Stimulated activated CD4-positive, alpha-beta T cell treated with anti-CD3 and anti-CD28 coated beads, Interleukin-4, amount 100 ng/mL, for 24 hours (primary cell): ENCODE data around the gene APH1A.
"Not testable (repeated sequence)": the region's sequence is repeated elsewhere in the genome, so short reads cannot be mapped to it uniquely, and the experiment has no call there.

Experiments used
- DNase-seq: peaks from one replicate; pipeline ENCODE4 v3.0.0-alpha.2; 2020

APH1A gene

DNA sequence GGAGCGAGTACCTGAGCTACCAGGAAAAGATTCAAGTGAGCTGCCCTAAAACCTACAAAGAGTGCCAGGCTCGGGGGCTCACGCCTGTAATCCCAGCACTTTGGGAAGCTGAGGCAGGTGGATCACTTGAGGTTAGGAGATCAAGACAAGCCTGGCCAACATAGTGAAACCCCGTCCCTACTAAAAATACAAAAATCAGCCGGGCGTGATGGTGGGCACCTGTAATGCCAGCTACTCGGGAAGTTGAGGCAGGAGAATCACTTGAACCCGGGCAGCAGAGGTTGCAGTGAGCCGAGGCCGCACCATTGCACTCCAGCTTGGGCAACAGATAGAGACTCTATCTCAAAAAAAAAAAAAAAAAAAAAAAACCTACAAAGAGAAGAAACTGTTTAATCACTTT is 35.9 kb downstream of the APH1A start:
- not testable (repeated sequence) for DNase-seq

DNA sequence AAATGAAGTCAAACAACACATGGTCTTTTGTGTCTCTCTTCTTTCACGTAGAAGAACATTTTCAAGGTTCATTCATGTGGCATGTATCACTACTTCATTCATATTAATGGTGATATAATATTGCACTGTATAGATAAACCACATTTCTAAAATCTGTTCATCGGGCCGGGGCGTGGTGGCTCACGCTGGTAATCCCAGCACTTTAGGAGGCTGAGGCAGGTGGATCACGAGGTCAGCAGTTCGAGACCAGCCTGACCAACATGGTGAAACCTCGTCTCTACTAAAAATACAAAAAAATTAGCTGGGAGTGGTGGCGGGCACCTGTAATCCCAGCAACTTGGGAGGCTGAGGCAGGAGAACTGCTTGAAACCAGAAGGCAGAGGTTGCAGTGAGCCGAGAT is 40.6 kb downstream of the APH1A start:
- DNase-seq: not testable (repeated sequence)

DNA sequence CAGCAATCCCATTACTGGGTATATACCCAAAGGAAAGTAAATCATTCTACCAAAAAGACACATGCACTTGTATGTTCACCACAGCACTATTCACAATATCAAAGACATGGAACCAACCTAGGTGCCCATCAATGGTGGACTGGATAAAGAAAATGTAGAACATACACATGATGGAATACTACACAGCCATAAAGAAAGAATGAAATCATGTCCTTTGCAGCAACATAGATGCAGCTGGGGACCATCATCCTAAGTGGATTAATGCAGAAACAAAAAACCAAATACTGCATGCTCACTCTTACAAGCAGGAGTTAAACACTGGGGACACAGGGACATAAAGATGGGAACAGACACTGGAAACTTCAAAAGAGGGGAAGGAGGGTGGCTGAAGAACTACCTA is 41.6 kb downstream of the APH1A start:
- DNase-seq: no peak

- no peak for DNase-seq
Measured at GRCh38 chr1:150226486-150226885, 42.3 kb downstream of the APH1A start.

DNA sequence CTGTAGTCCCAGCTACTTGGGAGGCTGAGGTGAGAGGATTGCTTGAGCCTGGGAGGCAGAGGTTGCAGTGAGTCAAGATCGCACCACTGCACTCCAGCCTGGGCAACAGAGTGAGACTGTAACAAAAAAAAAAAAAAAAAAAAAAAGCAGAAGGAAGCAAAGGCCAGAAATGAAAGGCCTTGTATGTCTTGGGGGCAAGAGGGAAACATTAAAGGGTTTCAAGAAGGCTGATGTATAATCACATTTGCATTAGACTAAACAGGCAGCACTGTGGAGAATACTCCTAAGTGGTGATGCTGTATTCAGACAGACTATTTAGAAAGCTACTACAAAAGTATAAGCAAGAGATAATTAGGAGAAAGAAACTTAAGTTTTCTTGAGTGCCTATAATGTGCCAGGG is 43.3 kb downstream of the APH1A start:
- DNase-seq: no peak

DNA sequence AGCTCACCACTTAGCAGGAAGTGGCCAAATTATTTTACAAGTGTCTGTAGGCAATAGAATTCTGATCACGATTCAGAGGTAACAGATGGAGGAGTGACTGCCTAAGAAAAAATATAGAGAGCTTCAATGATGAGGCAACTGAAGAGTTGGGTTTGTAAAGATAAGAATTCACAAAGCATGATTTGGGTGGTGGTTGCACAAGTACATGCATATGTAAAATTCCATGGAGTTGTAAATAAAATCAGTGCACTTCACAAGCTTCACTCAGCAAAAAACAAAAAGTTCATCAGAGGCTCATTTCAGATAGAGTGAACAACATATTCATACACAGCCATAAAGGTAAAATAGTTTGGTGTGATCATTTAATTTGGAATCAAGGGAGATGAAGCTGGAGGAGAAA is 43.8 kb downstream of the APH1A start:
- DNase-seq: no peak

- no peak for DNase-seq
Measured at GRCh38 chr1:150221552-150221951, 47.3 kb downstream of the APH1A start.

- not testable (repeated sequence) for DNase-seq
Measured at GRCh38 chr1:150215855-150216254, 53.0 kb downstream of the APH1A start.
